A549 (cell line): ENCODE data around the gene NIPBL. TPM values are rescaled to one million over a fixed set of nuclear protein-coding genes. Genes with fewer than 3 reads are reported as not detected.

ENCODE experiments used
- ATAC-seq, 2 experiments: fragments of 200-7000 bp in 1 of 2; fragments of >200 bp in 1 of 2; cut with Nextera tagmentation in 1 of 2; cut with Tn5 transposase in 1 of 2; 3 replicates each; pipeline versions ENCODE4 v1.8.0 to v1.9.1; 2018 to 2020; ENCODE audit warnings: mild to moderate bottlenecking in 1 of 2, moderate library complexity in 1 of 2
- CTCF ChIA-PET: fragments of 300-600 bp; sonication (Branson Sonifier 250); formaldehyde crosslinking; extraction: SDS; loops from one replicate; lab custom pipeline; 2021; ENCODE audit warnings: antibody characterized with exemption, inconsistent platforms; lab: Yijun Ruan, JAX
- POLR2A ChIA-PET: fragments of 350-600 bp; formaldehyde crosslinking; extraction: SDS; loops from one replicate; lab custom pipeline; 2021; ENCODE audit warnings: antibody characterized with exemption, inconsistent platforms; lab: Yijun Ruan, JAX
- DNase-seq, 2 experiments: peaks; one replicate each; pipeline versions ENCODE4 v3.0.0 to v3.0.0-alpha.2; 2011 to 2016; ENCODE audit warnings: low read depth in 1 of 2, low spot score in 1 of 2
- FAIRE-seq: peaks from 2 replicates; lab custom pipeline; 2011; peaks lifted over from hg19 to GRCh38; lab: Jason Lieb, UNC
- H3K27ac ChIP-seq, 2 experiments: fragments of >200 bp; sonication (Bioruptor Twin); formaldehyde crosslinking; 3 replicates each; pipeline ENCODE4 v1.5.1; 2016 to 2017
- H3K4me1 ChIP-seq: fragments of >200 bp; sonication (Bioruptor Twin); formaldehyde crosslinking; 3 replicates; pipeline ENCODE4 v1.6.1; 2016
- H3K4me2 ChIP-seq: fragments of >200 bp; sonication (Bioruptor Twin); formaldehyde crosslinking; 3 replicates; pipeline ENCODE4 v1.6.1; 2016
- H3K4me3 ChIP-seq: fragments of >200 bp; sonication (Bioruptor Twin); formaldehyde crosslinking; 3 replicates; pipeline ENCODE4 v1.5.1; 2016
- H3K9me3 ChIP-seq: fragments of >200 bp; sonication (Bioruptor Twin); formaldehyde crosslinking; 3 replicates; pipeline ENCODE4 v1.6.1; 2016
- BCL3 ChIP-seq: fragments of >200 bp; sonication (Bioruptor Twin); formaldehyde crosslinking; IDR thresholded peaks from 3 replicates; pipeline ENCODE4 v1.6.1; 2016
- CBX2 ChIP-seq: fragments of 200-600 bp; sonication (generic); IDR thresholded peaks from 2 replicates; pipeline ENCODE4 v1.6.1; 2016; ENCODE audit warnings: low read depth, mild to moderate bottlenecking, borderline replicate concordance
- CBX8 ChIP-seq: fragments of 200-600 bp; sonication (generic); IDR thresholded peaks from 2 replicates; pipeline ENCODE4 v1.6.1; 2016
- ELK1 ChIP-seq: fragments of 150-350 bp; IDR thresholded peaks from 2 replicates; pipeline ENCODE4 v1.6.1; 2014; ENCODE audit warnings: low read depth, mild to moderate bottlenecking, low read length
- FOSB ChIP-seq: fragments of 250-450 bp; sonication (Bioruptor Pico); IDR thresholded peaks from 2 replicates; pipeline ENCODE4 v1.5.0; 2020; ENCODE audit warnings: mild to moderate bottlenecking, moderate library complexity
- HMGXB4 ChIP-seq: fragments of 250-450 bp; sonication (Bioruptor Pico); IDR thresholded peaks from 2 replicates; pipeline ENCODE4 v1.5.0; 2021; ENCODE audit warnings: mild to moderate bottlenecking, moderate library complexity, borderline replicate concordance
- HOXB13 ChIP-seq: fragments of 250-450 bp; sonication (Bioruptor Pico); IDR thresholded peaks from 2 replicates; pipeline ENCODE4 v1.5.0; 2020; ENCODE audit warnings: low read depth, mild to moderate bottlenecking, moderate library complexity
- HOXB5 ChIP-seq: fragments of 250-450 bp; sonication (Bioruptor Pico); IDR thresholded peaks from 2 replicates; pipeline ENCODE4 v1.5.0; 2020; ENCODE audit warnings: mild to moderate bottlenecking, moderate library complexity
- MAFK ChIP-seq: fragments of 450-650 bp; IDR thresholded peaks from 2 replicates; pipeline ENCODE4 v1.6.1; 2014; ENCODE audit not compliant: partially characterized antibody
- MAX ChIP-seq: IDR thresholded peaks from 2 replicates; pipeline ENCODE4 v1.6.1; 2012
- MYC ChIP-seq: IDR thresholded peaks from 2 replicates; pipeline ENCODE4 v1.6.1; 2012; ENCODE audit warnings: mild to moderate bottlenecking, inconsistent platforms, low read length, improper control_type of control experiment, borderline replicate concordance
- PHF8 ChIP-seq: fragments of 200-600 bp; sonication (generic); IDR thresholded peaks from 2 replicates; pipeline ENCODE4 v1.6.1; 2016; ENCODE audit warnings: low read depth, mild to moderate bottlenecking, antibody characterized with exemption, moderate library complexity, borderline replicate concordance
- REST ChIP-seq: fragments of 200-600 bp; sonication (generic); IDR thresholded peaks from 2 replicates; pipeline ENCODE4 v1.6.1; 2016; ENCODE audit warnings: antibody characterized with exemption, mild to moderate bottlenecking, moderate library complexity
- ZFP36 ChIP-seq: fragments of 450-650 bp; IDR thresholded peaks from 2 replicates; pipeline ENCODE4 v1.6.1; 2014; ENCODE audit warnings: borderline replicate concordance; ENCODE audit not compliant: partially characterized antibody
- whole genome bisulfite sequencing: methylation state at CpG from one replicate; pipeline ENCODE4 v1.1.6; 2017; ENCODE audit errors: missing lambda C conversion rate; 5-methylcytosine and 5-hydroxymethylcytosine counted together
- polyA plus RNA-seq, 4 experiments: library from polyadenylated mRNA; depleted of rRNA in 3 of 4; stranded (reverse); fragments of >200 nt; fragmentation: RNase III in 1 of 4; extraction: RNeasy Plus Mini Kit Qiagen cat#74134 plus additional on column Dnase treatment in 1 of 4; gene quantifications; 2 replicates in 3 of 4; 3 replicates in 1 of 4; pipeline ENCODE4 v1.2.3, GENCODE V29; 2011 to 2017

NIPBL gene
- polyA plus RNA-seq, 2 of the 4 experiments (the other 2 are of a cell fraction), result 12.4 to 33.4 TPM

DNA sequence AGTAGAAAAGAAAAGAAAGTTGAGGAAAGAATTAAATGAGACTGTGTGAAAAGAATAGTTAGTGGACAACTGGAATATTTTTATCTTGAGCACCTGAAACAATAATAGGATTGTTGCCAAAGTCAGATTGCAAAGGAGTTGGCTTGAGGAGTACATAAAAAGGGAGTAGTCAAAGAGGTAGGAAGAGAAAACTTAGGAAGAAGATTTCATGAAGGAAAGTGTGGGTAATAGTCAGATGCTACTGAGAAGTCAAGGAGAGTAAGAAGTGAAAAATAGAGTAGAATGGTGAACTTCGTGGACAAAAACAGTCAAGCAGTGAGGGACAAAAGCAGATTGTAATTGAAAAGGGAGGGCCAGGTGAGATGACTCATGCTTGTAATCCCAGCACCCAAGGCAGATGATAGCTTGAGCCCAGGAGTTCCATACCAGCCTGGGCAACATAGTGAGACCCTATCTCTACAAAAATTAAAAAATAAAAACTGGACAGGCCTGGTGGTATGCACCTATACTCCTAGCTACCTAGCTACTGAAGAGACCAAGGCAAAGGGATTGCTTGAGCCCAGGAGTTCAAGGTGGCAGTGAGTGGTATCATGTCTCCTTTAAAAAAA is 178.9 kb downstream of the NIPBL start:
- no peak overlapping the region for H3K4me3 ChIP-seq
- CTCF ChIA-PET, result interaction anchor here (0.6 to 1.2 kb wide), 2 partner anchors 16 to 27 kb away, joined by 3 read pairs; no protein-coding TSS in a partner anchor
- H3K4me1 ChIP-seq, result no peaks in the 10 kb centered on the region
- FAIRE-seq (no peak), ATAC-seq (no peak), DNase-seq (no peak)
- H3K9me3 ChIP-seq, result no peaks in the 10 kb centered on the region
- no peak overlapping the region for H3K27ac ChIP-seq
- no peak overlapping the region for H3K4me2 ChIP-seq
- POLR2A ChIA-PET, result no interaction called here
- TF ChIP-seq REST (no peak), FOSB (no peak), MYC (no peak), ELK1 (no peak), CBX8 (no peak), ZFP36 (no peak), HMGXB4 (CRISPR knock-in tag) (no peak), MAFK (no peak), MAX (no peak), CBX2 (no peak), HOXB5 (no peak), BCL3 (no peak), HOXB13 (CRISPR knock-in tag) (no peak)
- WGBS, result 82% methylated on average over 1 of the region's 1 CpG

- ChIA-PET POLR2A (no interaction called here), CTCF (no interaction called here)
- H3K27ac ChIP-seq, result no peak overlapping the region
- ATAC-seq (no peak), DNase-seq (no peak), FAIRE-seq (no peak)
- 92% methylated on average over 2 of the region's 2 CpGs for WGBS
- H3K4me2 ChIP-seq, result no peak overlapping the region
- H3K4me3 ChIP-seq, result no peak overlapping the region
- no peaks in the 10 kb centered on the region for H3K9me3 ChIP-seq
- no peak for TF ChIP-seq PHF8
- TF ChIP-seq HOXB13 (CRISPR knock-in tag), result no peak
- H3K4me1 ChIP-seq, result no peaks in the 10 kb centered on the region
These were observed 180.2 kb downstream of the NIPBL start for GRCh38 chr5:37056762-37057161.
